ENCODE measurements around the gene PHF2.

DNA sequence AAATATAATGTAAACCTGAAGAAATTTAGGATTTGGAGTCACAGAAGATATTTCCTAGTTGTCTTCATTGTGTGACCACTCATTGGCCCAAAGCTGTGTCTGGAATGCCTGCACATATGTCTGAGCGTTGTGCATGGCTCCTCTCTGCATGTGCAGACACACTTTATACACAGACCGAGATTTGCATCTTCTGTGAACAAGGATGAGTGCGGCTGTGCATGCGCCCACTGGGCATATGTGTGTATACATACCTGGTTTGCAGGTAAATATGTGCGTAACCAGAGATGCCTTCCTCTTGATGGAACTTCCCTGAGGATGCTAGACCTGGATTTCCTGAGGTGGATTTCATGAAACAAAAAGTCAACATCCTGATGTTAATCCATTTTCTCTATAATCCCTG is 19.1 kb downstream of the PHF2 start:
- no peak for TF ChIP-seq POLR2A (IDR thresholded peaks at IDR 0.05)
- TF ChIP-seq, protein P1, sequence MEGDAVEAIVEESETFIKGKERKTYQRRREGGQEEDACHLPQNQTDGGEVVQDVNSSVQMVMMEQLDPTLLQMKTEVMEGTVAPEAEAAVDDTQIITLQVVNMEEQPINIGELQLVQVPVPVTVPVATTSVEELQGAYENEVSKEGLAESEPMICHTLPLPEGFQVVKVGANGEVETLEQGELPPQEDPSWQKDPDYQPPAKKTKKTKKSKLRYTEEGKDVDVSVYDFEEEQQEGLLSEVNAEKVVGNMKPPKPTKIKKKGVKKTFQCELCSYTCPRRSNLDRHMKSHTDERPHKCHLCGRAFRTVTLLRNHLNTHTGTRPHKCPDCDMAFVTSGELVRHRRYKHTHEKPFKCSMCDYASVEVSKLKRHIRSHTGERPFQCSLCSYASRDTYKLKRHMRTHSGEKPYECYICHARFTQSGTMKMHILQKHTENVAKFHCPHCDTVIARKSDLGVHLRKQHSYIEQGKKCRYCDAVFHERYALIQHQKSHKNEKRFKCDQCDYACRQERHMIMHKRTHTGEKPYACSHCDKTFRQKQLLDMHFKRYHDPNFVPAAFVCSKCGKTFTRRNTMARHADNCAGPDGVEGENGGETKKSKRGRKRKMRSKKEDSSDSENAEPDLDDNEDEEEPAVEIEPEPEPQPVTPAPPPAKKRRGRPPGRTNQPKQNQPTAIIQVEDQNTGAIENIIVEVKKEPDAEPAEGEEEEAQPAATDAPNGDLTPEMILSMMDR (IDR thresholded peaks at IDR 0.05) = no peak

Measured in body of pancreas (tissue), 4 donors.